Fibroblast of lung (primary cell): ENCODE measurements around the gene OBSCN.

Experiments used
- CTCF ChIP-seq, 2 donors: IDR thresholded peaks in 1 of 2; conservative IDR thresholded peaks in 1 of 2; 1 replicate in 1 of 2; 2 replicates in 1 of 2; pipeline ENCODE4 v1.5.1; 2011 to 2012; ENCODE audit warnings: low read length in 2 of 2, control low read depth in 1 of 2, inconsistent platforms in 1 of 2, low read depth in 1 of 2, mild to moderate bottlenecking in 1 of 2
- EZH2 ChIP-seq: IDR thresholded peaks from 2 replicates; pipeline ENCODE4 v1.5.1; 2012; ENCODE audit warnings: low read length, control low read depth, mild to moderate bottlenecking; ENCODE audit errors: missing control alignments

DNA sequence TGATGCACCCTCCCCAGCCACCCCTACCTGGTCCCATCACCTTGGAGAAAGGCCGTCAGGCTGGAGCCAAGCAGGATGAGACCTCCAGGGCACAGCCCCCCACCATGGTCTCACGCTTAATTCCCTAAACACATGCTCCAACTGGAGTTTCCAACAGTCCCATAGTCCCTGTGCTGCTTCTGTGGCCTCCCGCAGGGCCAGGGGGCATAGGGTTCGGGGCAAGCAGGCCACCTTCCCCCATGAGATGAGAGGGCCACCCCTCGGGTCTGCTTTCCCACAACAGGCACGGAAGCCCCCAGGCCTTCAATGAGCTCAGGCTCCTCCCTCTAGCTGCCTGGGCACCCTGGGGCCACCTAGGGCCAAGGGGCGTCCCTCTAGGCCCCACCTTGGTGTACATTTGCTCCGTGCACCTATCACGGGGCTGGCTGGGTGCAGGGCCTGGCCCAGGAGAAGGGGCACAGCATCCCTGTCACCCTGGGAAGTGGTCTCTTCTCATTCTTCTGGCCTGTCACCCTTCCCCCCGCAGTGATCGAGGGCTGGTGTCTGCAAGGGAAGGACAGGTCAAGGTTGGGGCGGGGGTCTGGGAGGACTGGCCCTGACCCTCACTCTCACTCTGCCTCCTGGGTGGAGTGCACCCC lies 156.3 kb downstream of the OBSCN start:
- TF ChIP-seq CTCF (conservative IDR thresholded peaks at IDR 0.05 in 1 of 2, IDR thresholded peaks at IDR 0.05 in 1 of 2; ENCODE audit: low read depth in 1 of 2, low read length in 2 of 2) (no peak), EZH2 (no peak)
